OCI-LY3 (cell line): ENCODE results near the gene C7orf57.
A peak's percentile ranks its signal among the peaks of the same experiment; 100 is the strongest.

ENCODE experiments used
- H2AFZ ChIP-seq: fragments of 200-600, 300-600 bp; shearing (Covaris generic); 2 replicates; pipeline ENCODE4 v1.6.0; 2014; ENCODE audit warnings: antibody characterized with exemption, low read depth, low read length
- H3K27ac ChIP-seq: fragments of 200-600, 300-600 bp; sonication (generic); 2 replicates; pipeline ENCODE4 v1.5.1; 2014; ENCODE audit warnings: mild to moderate bottlenecking, low read length, moderate library complexity, mixed read lengths
- H3K27me3 ChIP-seq: fragments of 200-600, 300-600 bp; sonication (generic); 2 replicates; pipeline ENCODE4 v1.6.1; 2014; ENCODE audit warnings: low read depth, low read length, mixed read lengths
- H3K36me3 ChIP-seq: fragments of 200-600, 300-600 bp; sonication (generic); replicated peaks from 2 replicates; pipeline ENCODE3; 2014; ENCODE audit warnings: low read depth, low read length, mixed read lengths
- H3K4me1 ChIP-seq: fragments of 300-600, 200-600 bp; sonication (generic); 2 replicates; pipeline ENCODE4 v1.6.1; 2014; ENCODE audit warnings: low read length, mixed read lengths
- H3K4me2 ChIP-seq: fragments of 200-600, 300-600 bp; sonication (generic); 2 replicates; pipeline ENCODE4 v1.6.1; 2014; ENCODE audit warnings: low read length, mixed read lengths
- H3K4me3 ChIP-seq: fragments of 300-600, 200-600 bp; sonication (generic); 2 replicates; pipeline ENCODE4 v1.5.1; 2014; ENCODE audit warnings: antibody characterized with exemption, mild to moderate bottlenecking, low read length, moderate library complexity
- H3K79me2 ChIP-seq: fragments of 300-600, 200-600 bp; shearing (Covaris generic); 2 replicates; pipeline ENCODE4 v1.6.1; 2014; ENCODE audit warnings: mild to moderate bottlenecking, low read length, mixed read lengths
- H3K9ac ChIP-seq: fragments of 300-600, 200-600 bp; shearing (Covaris generic); 2 replicates; pipeline ENCODE4 v1.6.0; 2014; ENCODE audit warnings: mild to moderate bottlenecking, low read length, moderate library complexity
- H3K9me3 ChIP-seq: fragments of 200-600, 300-600 bp; shearing (Covaris generic); 2 replicates; pipeline ENCODE4 v1.6.1; 2014; ENCODE audit warnings: low read length, mixed read lengths; ENCODE audit not compliant: insufficient read depth
- H4K20me1 ChIP-seq: fragments of 200-600, 300-600 bp; sonication (generic); 2 replicates; pipeline ENCODE4 v1.6.1; 2016; ENCODE audit warnings: low read length, mixed read lengths; ENCODE audit not compliant: insufficient read depth
- CTCF ChIP-seq: fragments of 200-600, 300-600 bp; sonication (generic); IDR thresholded peaks from 2 replicates; pipeline ENCODE4 v1.5.1; 2014; ENCODE audit warnings: antibody characterized with exemption, low read length, low read depth
- EZH2phosphoT487 ChIP-seq: fragments of 200-600 bp; shearing (Covaris generic); IDR thresholded peaks from 2 replicates; pipeline ENCODE4 v1.6.1; 2018; ENCODE audit warnings: antibody characterized with exemption, mixed run types, low read depth

C7orf57 gene

GRCh38 chr7:48083114-48083830 lies 47.9 kb downstream of the C7orf57 start:
- Histone ChIP-seq H3K4me2 (no peak overlapping the region), H3K79me2 (no peaks in the 10 kb centered on the region), H3K4me3 (no peak overlapping the region), H2AFZ (no peak overlapping the region), H3K9ac (no peak overlapping the region), H3K9me3 (no peaks in the 10 kb centered on the region), H3K27me3 (peaks cover 39% of the 10 kb centered on the region), H3K36me3 (no peaks in the 10 kb centered on the region), H3K4me1 (peaks cover 41% of the 10 kb centered on the region), H4K20me1 (no peaks in the 10 kb centered on the region), H3K27ac (no peak overlapping the region)
- TF ChIP-seq CTCF: no peak
- no peak for TF ChIP-seq EZH2phosphoT487

GRCh38 chr7:48084727-48085432 lies 49.5 kb downstream of the C7orf57 start:
- Histone ChIP-seq H2AFZ (peak overlapping the region; percentile 25; the same call in 1 of the 2 replicates), H3K79me2 (no peaks in the 10 kb centered on the region), H3K9me3 (no peaks in the 10 kb centered on the region), H3K4me3 (peak overlapping the region; percentile 49), H3K4me2 (peak overlapping the region; percentile 66), H3K36me3 (no peaks in the 10 kb centered on the region), H3K27me3 (peaks cover 35% of the 10 kb centered on the region), H3K9ac (peak overlapping the region; percentile 37; the same call in 1 of the 2 replicates), H3K4me1 (peaks cover 41% of the 10 kb centered on the region), H3K27ac (peak overlapping the region; percentile 72), H4K20me1 (no peaks in the 10 kb centered on the region)
- TF ChIP-seq EZH2phosphoT487 (no peak), CTCF (no peak)

GRCh38 chr7:48085433-48085791 lies 50.1 kb downstream of the C7orf57 start:
- Histone ChIP-seq H3K27ac (peak overlapping the region; percentile 72), H3K36me3 (no peaks in the 10 kb centered on the region), H3K4me1 (peaks cover 41% of the 10 kb centered on the region), H2AFZ (0 out of 2 replicates have a peak overlapping the region, but pooled peaks have one; percentile 25), H3K79me2 (no peaks in the 10 kb centered on the region), H3K9me3 (no peaks in the 10 kb centered on the region), H3K27me3 (peaks cover 37% of the 10 kb centered on the region), H3K4me2 (peak overlapping the region; percentile 66), H3K4me3 (peak overlapping the region; percentile 49), H3K9ac (peak overlapping the region; percentile 37; the same call in 1 of the 2 replicates), H4K20me1 (no peaks in the 10 kb centered on the region)
- no peak for TF ChIP-seq EZH2phosphoT487
- TF ChIP-seq CTCF: no peak

- Histone ChIP-seq H3K27me3 (peaks cover 33% of the 10 kb centered on the region), H3K79me2 (no peaks in the 10 kb centered on the region), H3K9ac (0 out of 2 replicates have a peak overlapping the region, but pooled peaks have one; percentile 12), H3K4me2 (peak overlapping the region; percentile 66), H3K36me3 (no peaks in the 10 kb centered on the region), H3K9me3 (no peaks in the 10 kb centered on the region), H4K20me1 (no peaks in the 10 kb centered on the region), H3K4me1 (peaks cover 41% of the 10 kb centered on the region), H2AFZ (no peak overlapping the region), H3K4me3 (no peak overlapping the region), H3K27ac (peak overlapping the region; percentile 72; the same call in 1 of the 2 replicates)
- TF ChIP-seq EZH2phosphoT487 (no peak), CTCF (no peak)
These were observed 50.6 kb downstream of the C7orf57 start for GRCh38 chr7:48085942-48086341.
